ENCODE measurements around the gene TPM3.

DNA sequence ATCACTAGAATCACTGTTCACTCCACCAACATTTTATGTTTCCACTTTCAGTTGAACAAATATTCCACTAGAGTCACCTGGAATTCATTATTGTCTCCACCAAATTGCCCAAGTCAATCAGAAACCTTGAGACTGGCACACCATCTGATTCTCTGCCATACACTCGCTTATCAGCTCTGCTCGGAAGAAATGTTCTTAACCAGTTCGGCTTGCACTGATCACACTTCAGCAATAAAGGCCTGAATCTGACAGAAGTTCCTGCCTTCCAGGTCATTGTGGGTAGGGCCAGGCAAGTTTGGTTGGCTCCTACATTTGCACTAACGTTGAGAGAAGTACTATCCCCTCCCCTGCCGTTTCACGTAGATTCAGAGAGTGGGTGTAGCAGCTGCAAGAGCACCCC is 10.0 kb downstream of the TPM3 start:
- no peak for TF ChIP-seq NFRKB (IDR thresholded peaks at IDR 0.05)
- no peak for TF ChIP-seq ARNT (IDR thresholded peaks at IDR 0.05)
- no peak for TF ChIP-seq FOXK2 (IDR thresholded peaks at IDR 0.05)
- TF ChIP-seq ZNF384 (IDR thresholded peaks at IDR 0.05), result no peak
- TF ChIP-seq SUZ12 (IDR thresholded peaks at IDR 0.05), result no peak
- no peak for TF ChIP-seq TARDBP (IDR thresholded peaks at IDR 0.05)
- TF ChIP-seq SP1 (IDR thresholded peaks at IDR 0.05), result no peak
- TF ChIP-seq L3MBTL2 (conservative IDR thresholded peaks at IDR 0.05), result peak; percentile 28; the same call in 1 of the 2 replicates
- no peak for TF ChIP-seq BHLHE40 (IDR thresholded peaks at IDR 0.05; ENCODE audit: borderline replicate concordance)
- no peak for TF ChIP-seq LEF1 (IDR thresholded peaks at IDR 0.05; ENCODE audit: borderline replicate concordance)
